Loucy (cell line): ENCODE results near the gene ZNF318.

Experiments
- H2AFZ ChIP-seq: fragments of 200-600 bp; sonication (generic); 2 replicates; pipeline ENCODE4 v1.6.0; 2016; ENCODE audit warnings: antibody characterized with exemption, mild to moderate bottlenecking, low read length, moderate library complexity
- H3F3A ChIP-seq: fragments of 200-600 bp; 2 replicates; pipeline ENCODE4 v1.6.0; 2016; ENCODE audit warnings: antibody characterized with exemption, low read depth, mild to moderate bottlenecking
- H3K27me3 ChIP-seq: fragments of 200-600 bp; sonication (generic); 2 replicates; pipeline ENCODE4 v1.6.1; 2014; ENCODE audit warnings: low read length, mild to moderate bottlenecking; ENCODE audit not compliant: insufficient read depth, poor library complexity, severe bottlenecking
- H3K36me3 ChIP-seq: fragments of 200-600 bp; sonication (generic); 2 replicates; pipeline ENCODE4 v1.6.1; 2016; ENCODE audit warnings: low read length; ENCODE audit not compliant: insufficient read depth
- H3K4me1 ChIP-seq: fragments of 200-600 bp; sonication (generic); 2 replicates; pipeline ENCODE4 v1.5.1; 2014; ENCODE audit warnings: low read length, mild to moderate bottlenecking; ENCODE audit not compliant: insufficient read depth, poor library complexity, severe bottlenecking
- H3K4me2 ChIP-seq: fragments of 200-600 bp; sonication (generic); 2 replicates; pipeline ENCODE4 v1.6.0; 2014; ENCODE audit warnings: antibody characterized with exemption, low read length, low read depth, mild to moderate bottlenecking; ENCODE audit not compliant: poor library complexity, severe bottlenecking
- H3K4me3 ChIP-seq: fragments of 200-600 bp; sonication (generic); 2 replicates; pipeline ENCODE4 v1.5.1; 2014; ENCODE audit warnings: low read length, mild to moderate bottlenecking, mixed read lengths; ENCODE audit not compliant: poor library complexity, severe bottlenecking
- H3K79me2 ChIP-seq: fragments of 200-600 bp; sonication (generic); 2 replicates; pipeline ENCODE4 v1.6.1; 2014; ENCODE audit warnings: low read length; ENCODE audit not compliant: insufficient read depth
- H3K9ac ChIP-seq: fragments of 200-600 bp; sonication (generic); 2 replicates; pipeline ENCODE4 v1.6.0; 2014; ENCODE audit warnings: mild to moderate bottlenecking, low read depth, low read length, moderate library complexity; ENCODE audit not compliant: poor library complexity, severe bottlenecking
- H3K9me2 ChIP-seq: fragments of 200-600 bp; sonication (generic); replicated peaks from 2 replicates; pipeline ENCODE4 v1.6.1; 2016; ENCODE audit warnings: low read depth, low read length, mixed read lengths
- H3K9me3 ChIP-seq: fragments of 200-600 bp; sonication (generic); 2 replicates; pipeline ENCODE4 v1.6.1; 2014; ENCODE audit warnings: mild to moderate bottlenecking, antibody characterized with exemption, low read length, low read depth; ENCODE audit not compliant: insufficient read depth
- H4K20me1 ChIP-seq: fragments of 200-600 bp; sonication (generic); 2 replicates; pipeline ENCODE4 v1.6.0; 2014; ENCODE audit warnings: antibody characterized with exemption, low read length, mild to moderate bottlenecking; ENCODE audit not compliant: insufficient read depth, poor library complexity, severe bottlenecking
- CTCF ChIP-seq: fragments of 200-600 bp; sonication (generic); conservative IDR thresholded peaks from 2 replicates; pipeline ENCODE4 v1.5.1; 2014; ENCODE audit warnings: mild to moderate bottlenecking, antibody characterized with exemption, low read length
- EZH2phosphoT487 ChIP-seq: fragments of 200-600 bp; IDR thresholded peaks from 2 replicates; pipeline ENCODE4 v1.6.1; 2018; ENCODE audit warnings: antibody characterized with exemption, mild to moderate bottlenecking, moderate library complexity, borderline replicate concordance

ZNF318 gene

GRCh38 chr6:43286456-43286979 lies 82.9 kb downstream of the ZNF318 start:
- no peak overlapping the region for H2AFZ ChIP-seq
- no peaks in the 10 kb centered on the region for H3K79me2 ChIP-seq
- no peak overlapping the region for H3K4me3 ChIP-seq
- H3K9ac ChIP-seq = no peak overlapping the region
- no peaks in the 10 kb centered on the region for H3K4me1 ChIP-seq
- no peaks in the 10 kb centered on the region for H3K9me3 ChIP-seq
- no peaks in the 10 kb centered on the region for H3K9me2 ChIP-seq
- no peaks in the 10 kb centered on the region for H4K20me1 ChIP-seq
- H3K4me2 ChIP-seq = no peak overlapping the region
- H3K36me3 ChIP-seq = no peaks in the 10 kb centered on the region
- H3F3A ChIP-seq = no peaks in the 10 kb centered on the region
- TF ChIP-seq CTCF = no peak
- TF ChIP-seq EZH2phosphoT487 = no peak
- H3K27me3 ChIP-seq = no peaks in the 10 kb centered on the region
